GM19351 (cell line): Measurements from ENCODE around the gene CDH13.

ENCODE experiments used
- ATAC-seq: cut with Tn5 transposase; IDR thresholded peaks from one replicate; pipeline ENCODE4 v1.9.1; 2021; ENCODE audit warnings: mild to moderate bottlenecking, moderate library complexity; ENCODE audit not compliant: unreplicated experiment

CDH13 gene

DNA sequence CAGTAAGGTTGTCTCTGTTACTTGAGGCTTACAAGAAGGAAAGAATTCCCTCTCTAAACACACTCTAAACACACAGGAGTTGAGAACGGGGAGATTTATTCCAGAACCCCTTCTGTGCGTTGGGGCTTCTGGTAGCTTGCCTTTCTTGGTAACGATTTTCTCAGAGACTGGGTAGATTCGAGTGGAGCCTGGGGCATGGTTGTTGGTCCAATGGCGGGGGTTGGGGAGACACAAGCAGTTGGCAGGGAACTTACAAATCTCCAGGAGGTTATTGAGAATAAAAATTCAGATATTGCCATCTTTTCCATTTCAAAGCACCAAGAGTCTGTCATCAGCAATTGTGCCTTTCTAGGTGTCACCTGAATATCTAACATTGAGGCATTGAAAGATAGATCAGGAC, 251.7 kb downstream of the CDH13 start:
- no peak for ATAC-seq

DNA sequence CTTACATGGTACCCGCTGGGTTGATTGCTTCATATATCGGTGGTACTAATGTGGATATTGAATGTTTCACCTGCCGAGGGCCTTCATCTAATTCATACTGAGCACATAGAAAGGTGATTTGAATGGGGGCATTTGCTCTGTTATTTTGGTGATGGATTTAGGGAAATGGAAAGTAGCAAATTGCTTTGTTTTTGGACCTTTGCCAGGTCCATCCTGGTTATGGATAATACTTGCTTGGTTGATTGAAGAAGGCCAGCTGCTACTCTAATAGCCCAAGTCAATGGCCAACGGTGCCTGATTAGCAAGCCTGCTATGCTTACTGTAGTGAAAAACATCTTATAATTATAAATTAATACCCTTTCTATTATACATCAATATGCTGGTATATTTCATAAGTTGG, 253.6 kb downstream of the CDH13 start:
- no peak for ATAC-seq

DNA sequence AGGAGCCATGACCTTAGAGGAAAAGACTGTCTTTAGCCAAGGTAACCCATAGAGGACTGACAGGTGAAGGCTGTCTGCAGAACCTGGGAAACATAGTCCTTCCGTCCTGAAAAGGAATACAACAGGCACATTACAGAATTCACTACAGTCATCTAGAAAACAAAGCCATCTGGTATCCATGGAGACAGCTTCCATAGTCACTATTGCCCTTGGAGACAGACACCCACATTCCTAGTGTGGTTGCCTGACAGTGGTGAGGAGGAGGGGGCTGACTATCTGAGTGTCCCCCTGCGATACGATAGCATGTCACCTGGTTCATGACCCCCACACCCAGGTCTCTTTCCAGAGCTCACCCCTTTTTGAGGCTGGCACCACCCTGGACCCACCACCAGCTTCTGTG, 254.7 kb downstream of the CDH13 start:
- ATAC-seq: no peak

DNA sequence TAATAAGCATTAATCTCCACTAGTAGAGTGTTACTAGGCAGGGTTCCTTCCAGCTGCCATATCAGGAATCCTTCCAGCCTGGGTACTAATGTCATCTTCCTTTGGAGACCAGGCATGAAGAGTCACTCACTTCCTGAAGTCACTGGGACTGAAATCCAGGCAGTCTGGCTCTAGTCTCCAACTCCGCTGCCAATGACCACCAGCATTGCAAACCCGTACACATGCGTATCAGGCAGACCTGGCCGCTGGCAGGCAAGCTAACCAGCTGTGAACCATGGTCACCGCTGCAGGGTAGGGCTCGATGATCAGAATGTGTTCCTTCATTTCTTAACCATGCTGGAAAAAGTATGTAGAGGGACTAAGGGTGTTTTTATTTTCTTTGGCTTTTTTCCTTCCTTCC, 255.5 kb downstream of the CDH13 start:
- no peak for ATAC-seq

DNA sequence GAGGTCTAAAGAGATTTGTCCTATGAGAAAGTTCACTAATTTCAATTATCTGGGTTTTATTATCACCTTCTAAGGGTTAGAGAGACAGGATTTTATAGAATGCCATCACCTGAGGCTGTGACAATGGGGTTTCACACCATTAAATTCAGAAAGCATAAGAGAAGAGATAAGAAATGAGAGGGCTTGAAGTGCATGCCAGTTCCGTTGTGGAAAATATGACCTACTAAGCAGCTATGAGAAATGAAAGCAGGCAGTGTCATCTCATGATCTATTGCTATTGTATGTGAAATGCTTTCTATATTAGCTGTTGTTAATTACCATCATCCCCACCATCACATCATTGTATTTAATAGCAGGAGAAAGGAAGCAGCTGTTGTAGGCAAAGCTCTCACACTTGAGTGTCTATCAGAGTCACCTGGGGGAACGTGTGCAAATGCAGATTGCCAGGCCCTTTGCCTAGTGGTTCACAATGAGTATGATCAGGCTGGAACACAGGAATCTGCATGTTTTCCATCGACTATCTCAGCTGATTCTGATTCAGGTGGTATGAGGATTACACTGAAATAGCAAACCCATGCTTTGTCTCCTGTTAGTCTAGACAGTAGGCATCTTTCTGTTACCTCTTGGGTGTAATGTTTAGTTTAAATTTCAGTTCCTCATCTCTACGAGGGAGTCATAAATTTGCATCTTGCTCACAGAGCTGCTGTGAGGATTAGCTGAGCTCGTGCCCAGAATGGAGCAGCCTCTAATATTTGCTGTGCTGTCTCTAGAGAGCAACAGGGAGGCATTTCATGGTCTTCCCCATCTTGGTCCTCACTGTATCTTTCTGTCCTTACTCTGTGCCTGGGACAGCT, 256.4 kb downstream of the CDH13 start:
- peak; percentile 97 for ATAC-seq

DNA sequence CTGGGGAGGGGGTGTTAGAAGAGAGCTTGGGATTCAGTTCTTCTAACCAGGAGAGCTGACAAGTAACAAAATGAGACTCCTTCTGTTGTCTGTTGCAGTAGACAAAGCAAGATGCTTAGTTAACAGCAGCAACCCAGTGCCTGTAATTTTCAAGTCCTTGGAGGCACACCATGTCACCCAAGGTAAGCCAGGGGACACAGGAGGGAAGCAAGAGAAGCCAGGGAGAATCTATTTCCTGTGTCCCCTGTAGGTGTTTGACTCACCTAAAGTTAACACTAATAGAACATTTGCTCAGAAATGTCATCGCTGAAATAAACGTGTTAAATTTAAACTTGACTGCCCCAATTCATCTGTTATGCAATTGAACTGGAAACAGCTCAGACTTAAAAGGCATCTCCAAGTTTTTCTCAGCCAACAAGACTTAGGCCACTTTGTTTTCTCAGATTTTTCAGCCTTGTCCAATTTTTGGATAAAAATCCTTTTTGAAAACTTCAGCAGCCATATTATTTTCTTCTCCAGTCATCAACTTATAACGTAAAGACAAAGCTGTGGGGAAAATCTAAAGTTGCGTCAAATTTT, 257.6 kb downstream of the CDH13 start:
- no peak for ATAC-seq

DNA sequence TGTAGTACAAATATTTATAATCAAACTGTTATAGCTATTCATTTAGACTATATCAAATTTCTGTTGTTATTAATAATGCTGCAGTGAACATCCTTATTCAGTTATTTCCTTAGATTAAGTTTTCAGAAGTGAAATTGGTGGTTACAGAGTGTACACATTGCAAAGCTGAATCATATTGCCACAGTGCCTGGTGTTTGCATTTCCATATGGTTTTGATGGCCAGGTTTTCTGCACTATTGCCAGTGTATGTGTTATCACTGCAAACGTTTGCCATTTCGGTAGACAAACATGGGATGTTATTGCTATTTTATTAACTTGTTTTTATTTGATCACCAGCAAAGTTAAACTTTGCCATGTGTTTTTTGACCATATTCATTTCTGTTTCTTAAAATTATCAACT, 259.4 kb downstream of the CDH13 start:
- no peak for ATAC-seq

DNA sequence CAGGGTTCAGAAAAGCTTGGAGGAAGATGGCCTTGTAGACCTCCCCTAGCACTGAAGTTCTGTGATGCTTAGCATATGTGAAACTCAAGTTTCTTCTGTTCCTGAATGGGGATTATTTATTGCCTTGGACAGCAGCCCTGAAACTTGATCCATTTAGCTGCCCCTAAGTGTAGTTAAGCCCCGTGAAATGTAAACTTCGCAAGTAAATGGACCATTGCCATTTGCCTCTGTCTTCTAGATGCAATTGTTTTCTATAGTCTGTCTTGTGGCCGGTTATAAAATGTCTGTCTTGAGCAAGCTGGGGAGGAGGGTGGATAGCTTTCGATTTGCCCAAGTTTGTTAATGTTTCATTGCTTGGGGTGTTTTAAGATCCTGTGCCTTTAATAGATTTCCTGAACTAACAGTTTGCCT, 261.8 kb downstream of the CDH13 start:
- no peak for ATAC-seq

DNA sequence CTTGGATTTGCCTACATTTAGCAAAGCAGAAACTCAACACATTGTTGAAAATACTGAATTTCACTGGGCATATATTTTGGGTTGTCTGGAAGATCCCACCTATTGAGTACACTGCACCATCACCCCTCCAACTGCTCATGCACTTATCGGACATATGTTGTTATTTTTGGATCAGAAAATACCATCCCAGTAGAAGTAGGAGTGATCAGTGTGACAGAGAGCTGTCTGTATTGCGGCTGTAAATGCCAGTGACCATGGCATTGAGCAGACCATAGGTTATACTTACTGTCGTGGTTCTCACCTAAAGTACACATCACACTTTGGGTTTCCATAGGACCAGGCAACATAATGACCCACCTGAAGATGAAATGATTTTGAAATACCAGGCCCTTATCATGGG, 264.7 kb downstream of the CDH13 start:
- no peak for ATAC-seq

DNA sequence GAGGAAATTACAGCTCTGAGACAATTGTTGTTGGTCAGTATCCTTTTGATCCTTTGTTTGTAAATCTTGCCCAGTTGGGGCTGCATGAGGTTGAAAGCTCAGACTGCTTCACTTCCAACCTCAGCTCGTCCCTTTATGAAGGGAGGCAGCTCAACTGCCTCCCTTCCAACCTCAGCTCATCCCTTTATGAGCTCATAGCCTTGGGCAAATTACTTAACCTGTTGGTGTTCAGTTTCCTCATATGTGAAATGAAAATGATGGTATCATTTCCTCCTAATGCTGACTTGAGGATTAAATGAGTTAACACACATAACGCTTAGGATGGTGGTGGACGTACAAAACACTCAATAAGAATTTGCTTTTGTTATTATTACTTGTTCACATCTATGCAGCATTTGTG, 265.1 kb downstream of the CDH13 start:
- ATAC-seq: no peak

DNA sequence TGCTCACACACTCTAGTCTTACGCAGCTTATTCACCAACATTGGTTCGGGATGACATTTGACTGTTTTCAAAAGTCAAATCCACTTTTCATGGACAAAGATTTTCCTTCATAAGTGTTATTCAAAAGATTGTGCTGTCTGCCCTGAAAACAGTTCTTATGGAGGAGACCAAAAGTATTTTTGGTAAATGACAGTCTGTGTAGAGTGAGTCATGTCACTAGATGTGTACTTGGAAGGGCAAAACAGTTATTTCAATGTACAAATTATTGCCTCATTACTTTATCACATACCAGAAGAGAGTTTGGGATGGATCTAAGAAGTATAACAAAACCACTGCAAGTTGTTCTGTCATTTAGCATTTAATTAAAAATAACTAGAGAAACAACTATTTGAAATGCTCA, 265.6 kb downstream of the CDH13 start:
- ATAC-seq: no peak

DNA sequence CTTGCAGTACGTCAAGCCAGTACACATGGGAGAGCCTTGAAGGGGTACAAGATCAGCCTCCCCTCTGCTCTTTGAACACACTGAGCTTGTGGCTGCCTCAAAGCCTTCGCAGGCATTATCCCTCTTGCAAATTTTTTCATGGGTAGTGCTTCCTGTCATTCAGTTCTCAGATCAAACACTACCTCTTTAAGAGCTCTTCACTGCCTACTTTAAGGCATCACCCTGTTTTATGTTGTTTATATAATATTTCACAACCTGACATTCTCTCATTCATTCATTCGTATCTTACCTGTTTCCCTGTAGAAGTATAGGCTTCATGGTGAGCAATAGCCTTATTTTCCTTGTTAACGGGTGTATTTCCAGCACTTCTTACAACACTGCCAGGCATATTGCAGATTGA, 269.1 kb downstream of the CDH13 start:
- no peak for ATAC-seq

DNA sequence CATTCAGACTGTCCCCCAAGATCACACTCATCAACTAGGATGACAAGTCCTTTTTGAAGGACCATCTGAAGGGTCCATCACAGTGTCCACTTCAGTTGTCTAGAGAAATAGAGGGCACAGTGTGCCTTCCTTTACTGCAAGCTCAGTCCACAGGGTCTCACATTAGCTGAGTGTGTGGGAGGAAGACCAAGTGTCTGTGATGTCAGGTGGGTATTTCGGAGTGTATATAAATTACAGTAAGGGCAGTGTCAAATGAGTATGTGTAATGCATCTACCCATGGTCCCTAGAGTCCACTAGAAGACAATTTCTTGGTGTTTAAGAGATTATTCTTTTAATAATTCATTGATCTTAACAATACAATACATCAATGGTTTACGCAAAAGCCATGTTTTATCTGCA, 272.2 kb downstream of the CDH13 start:
- ATAC-seq: no peak

DNA sequence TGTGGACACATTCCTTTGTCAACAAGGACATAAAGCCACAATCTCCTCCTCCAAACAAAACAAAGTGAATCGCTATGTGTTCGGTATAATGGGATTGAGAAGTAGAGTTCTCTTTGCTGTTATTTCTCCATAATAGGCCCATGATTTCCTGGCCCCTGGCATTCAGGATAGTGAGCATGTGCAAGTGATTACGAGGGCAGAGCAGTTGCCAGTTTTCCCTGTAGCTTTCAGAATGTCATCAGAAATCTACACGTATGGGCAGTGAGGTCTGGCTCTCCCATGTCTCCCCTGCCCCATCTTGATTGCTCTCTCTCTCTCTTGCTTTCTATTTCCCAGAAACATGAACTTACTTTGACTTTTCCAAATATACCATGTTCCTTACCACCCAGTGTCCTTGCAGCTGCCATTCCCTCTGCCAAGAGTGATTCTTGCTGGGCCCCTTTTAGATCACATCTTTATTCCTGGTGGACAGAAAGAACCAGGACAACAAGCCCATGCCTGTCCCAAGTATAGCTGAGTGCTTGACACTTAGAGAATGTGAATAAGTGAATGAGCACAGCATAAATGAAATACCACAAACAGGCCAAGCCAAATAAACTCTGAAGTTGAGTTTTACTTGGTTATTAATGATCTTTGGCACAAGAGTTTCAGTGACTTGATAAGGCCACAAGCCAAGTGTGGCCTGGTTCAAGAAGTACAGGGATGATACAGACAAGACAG, 273.1 kb downstream of the CDH13 start:
- no peak for ATAC-seq

DNA sequence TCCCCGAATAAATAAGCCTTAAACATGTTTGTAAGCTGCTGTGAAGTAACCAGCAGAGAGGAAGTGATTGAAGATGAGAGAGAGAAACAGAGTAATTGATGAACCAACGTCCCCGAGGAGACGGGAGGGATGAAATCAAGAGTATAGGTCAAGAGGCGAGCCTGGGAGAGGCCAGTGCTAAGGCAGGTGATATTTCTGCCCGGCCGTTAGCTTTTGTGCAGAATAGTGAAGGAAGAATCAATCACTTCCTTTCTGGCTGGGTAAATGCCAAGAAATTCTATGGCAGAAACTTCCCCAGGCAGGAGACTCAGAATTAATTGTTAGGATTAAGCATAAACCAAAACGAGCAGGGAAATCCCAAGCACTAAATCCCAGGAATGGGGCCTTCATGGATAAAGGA, 273.8 kb downstream of the CDH13 start:
- no peak for ATAC-seq

DNA sequence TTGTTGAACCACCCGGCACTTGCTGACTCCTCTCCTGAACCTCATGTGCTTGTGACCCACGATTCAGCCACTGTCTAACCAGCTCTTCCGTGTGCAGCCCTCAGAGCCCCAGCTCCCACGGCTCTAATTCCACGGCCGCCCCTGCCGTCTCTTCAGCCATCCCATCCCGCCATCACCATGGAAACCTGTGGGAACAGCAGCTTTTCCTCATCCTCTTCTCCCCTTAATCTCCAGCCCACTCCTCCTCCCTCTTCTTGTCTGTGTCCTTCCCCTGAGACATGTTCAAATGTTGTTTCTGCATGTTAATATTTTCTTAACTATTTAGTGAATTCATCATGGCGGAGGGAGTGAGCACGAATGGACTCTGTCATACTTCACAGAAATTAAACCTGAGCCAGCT, 285.2 kb downstream of the CDH13 start:
- no peak for ATAC-seq

DNA sequence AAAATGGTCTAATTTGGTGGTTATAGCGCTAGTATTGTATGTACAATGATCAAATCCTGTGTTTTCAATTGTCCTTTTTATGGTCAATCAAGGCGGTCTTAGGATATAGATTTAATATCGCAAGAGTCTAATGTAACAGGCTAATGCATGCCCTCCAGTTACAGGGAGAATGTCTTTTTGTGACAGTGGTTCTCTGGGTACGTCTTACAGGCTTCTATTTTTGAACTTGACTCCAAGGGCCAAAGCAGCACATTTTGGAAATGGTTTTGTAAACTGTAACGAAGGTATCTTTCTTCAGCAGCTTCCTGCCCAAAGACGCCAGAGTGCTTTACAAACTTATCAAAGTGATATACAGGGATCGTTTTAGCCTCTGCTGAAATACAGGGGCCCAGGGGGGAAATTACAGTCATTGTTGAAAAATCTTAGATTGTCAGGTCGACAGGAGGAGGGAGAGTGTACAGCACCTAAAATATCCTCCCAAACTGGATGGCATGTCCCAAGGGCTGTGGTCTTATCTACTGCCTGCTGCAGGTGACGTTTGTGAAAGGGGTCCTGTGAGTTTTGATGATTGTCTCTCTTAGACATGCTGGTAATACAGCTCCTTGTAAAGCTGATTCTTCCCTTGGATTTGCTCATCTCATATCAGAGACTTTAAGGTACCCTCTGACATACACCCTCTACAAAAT, 288.5 kb downstream of the CDH13 start:
- no peak for ATAC-seq

DNA sequence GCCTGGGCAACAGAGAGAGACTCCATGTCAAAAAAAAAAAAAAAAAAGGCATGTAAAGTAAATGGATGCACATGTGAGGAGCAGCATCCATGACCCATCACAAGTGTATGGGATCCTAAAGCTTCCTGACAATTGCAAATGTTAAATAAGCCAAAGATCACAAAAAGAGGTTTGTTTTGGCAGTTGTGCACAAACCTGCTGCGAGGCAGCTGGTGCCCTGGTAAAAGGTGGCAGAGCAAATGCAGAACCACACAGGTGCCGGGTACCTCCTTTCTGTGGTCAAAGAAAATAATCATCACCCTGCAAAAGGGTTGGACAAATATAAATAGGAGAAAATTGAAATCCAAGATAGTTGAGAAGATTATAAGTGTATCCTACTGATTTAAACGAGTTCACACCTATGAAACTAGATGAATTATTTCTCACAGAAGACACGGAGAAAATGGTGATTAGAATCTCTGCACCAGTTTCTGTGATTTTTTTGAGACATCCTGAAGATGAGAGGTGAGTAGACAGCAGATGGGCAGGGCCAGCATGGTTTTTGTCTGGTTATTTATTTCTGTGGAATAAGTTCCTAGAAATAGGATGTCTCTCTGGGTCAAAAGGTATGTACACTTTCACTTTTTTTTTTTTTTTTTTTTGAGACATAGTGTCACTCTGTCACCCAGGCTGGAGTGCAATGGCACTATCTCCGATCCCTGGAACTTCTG, 291.3 kb downstream of the CDH13 start:
- no peak for ATAC-seq

DNA sequence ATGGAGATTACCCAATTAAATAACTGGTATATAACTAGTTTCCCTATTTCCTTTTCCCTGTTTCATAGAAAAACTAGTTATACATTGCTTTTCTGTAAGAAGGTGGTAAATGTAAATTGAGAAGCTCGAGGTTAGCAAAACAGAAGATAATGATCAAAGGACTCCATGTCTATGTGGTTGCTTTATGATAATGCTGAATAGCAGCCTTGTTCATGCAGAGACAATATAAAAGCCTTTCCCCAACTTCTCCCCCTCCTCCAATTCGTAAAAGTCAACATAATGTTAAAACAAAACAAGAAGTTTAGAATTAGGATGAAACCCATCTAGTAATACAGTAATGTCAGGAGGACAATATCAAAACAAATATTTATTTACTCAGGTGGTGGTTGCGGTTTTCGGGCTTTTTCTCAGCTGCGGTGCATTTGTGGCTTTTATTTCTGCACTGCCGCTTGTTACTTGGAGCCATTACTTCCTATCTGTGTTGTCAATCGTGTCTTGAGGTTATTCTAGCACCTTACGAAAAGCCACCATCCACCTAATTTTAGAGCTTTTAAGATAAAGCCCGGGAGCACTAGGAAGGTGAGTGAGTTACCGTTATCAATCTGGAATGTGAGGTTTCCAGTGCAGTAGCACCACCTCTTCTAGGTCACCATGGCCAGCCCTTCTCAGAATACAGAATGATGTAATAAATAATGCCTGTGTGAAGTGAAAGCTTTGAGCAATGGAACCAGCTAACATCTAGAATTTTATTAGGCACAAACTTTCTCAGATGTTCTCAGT, 297.5 kb downstream of the CDH13 start:
- no peak for ATAC-seq

DNA sequence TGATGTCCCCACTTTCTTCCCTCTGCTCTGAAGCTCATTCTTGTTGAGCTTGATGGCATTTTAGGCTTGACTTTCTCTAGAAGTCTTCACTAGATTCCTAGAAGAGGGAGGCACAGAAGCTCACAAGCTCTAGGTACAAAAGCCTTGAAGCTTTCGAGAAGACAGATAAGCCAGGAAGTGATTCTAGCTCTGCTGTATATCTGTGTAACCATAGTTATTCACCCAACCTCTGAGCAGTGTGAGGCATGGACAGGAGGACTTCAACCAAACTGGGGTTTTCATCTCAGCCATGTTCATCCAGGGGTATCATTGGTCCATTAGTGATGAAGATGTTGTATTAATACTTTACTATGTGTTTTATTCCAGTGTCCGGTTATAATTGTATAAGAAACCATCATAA, 299.7 kb downstream of the CDH13 start:
- ATAC-seq: no peak
